Muscle layer of duodenum (tissue), 2 donors: ENCODE measurements around the gene SHISA6.

Source experiments
- H3K27ac ChIP-seq: one replicate; pipeline ENCODE4 v1.7.0; 2013; ENCODE audit warnings: mild to moderate bottlenecking, low read length
- H3K27me3 ChIP-seq: one replicate; pipeline ENCODE4 v1.7.0; 2013; ENCODE audit warnings: low read depth, mild to moderate bottlenecking, control low read depth, low read length
- H3K36me3 ChIP-seq, 2 donors: one replicate each; pipeline ENCODE4 v1.7.0; 2013; ENCODE audit warnings: low read length in 2 of 2, control low read depth in 1 of 2, mild to moderate bottlenecking in 1 of 2; ENCODE audit not compliant: insufficient read depth in 2 of 2, control insufficient read depth in 1 of 2
- H3K4me1 ChIP-seq, 2 donors: one replicate each; pipeline ENCODE4 v1.7.0; 2013; ENCODE audit warnings: low read length in 2 of 2, mild to moderate bottlenecking in 2 of 2, control low read depth in 1 of 2, moderate library complexity in 1 of 2; ENCODE audit not compliant: insufficient read depth in 2 of 2, control insufficient read depth in 1 of 2
- H3K4me3 ChIP-seq, 2 donors: one replicate each; pipeline ENCODE4 v1.7.0; 2013; ENCODE audit warnings: low read length in 2 of 2, low read depth in 1 of 2, mild to moderate bottlenecking in 1 of 2
- H3K9me3 ChIP-seq, 2 donors: one replicate each; pipeline ENCODE4 v1.7.0; 2013; ENCODE audit warnings: low read length in 2 of 2, control low read depth in 1 of 2, mild to moderate bottlenecking in 1 of 2; ENCODE audit not compliant: control insufficient read depth in 1 of 2
- donor health status: healthy.

SHISA6 gene

DNA sequence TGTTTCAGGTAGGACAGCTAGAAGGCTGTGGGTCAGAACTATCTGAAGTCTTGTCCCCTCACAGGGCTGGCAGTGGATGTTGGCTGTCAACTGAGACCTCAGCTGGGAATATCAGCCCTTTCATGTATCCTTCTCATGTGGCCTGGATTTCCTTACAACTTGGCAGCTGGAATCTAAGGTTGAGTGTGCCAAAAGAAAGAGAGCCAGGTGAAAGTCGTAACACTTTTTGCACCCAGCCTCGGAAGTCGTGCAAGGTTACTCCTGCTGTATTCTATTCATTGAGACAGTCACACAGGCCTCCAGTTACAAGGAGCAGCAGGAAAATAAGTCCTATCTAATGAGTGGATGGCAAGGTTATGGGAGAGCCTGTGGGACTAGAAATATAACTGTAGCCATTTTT, 304.7 kb downstream of the SHISA6 start:
- no peaks in the 10 kb centered on the region for H3K27me3 ChIP-seq
- no peaks in the 10 kb centered on the region for H3K36me3 ChIP-seq
- no peak overlapping the region for H3K27ac ChIP-seq
- no peak overlapping the region for H3K4me3 ChIP-seq
- peaks cover 6 to 21% of the 10 kb centered on the region in 2 donors for H3K9me3 ChIP-seq
- no peaks in the 10 kb centered on the region for H3K4me1 ChIP-seq

DNA sequence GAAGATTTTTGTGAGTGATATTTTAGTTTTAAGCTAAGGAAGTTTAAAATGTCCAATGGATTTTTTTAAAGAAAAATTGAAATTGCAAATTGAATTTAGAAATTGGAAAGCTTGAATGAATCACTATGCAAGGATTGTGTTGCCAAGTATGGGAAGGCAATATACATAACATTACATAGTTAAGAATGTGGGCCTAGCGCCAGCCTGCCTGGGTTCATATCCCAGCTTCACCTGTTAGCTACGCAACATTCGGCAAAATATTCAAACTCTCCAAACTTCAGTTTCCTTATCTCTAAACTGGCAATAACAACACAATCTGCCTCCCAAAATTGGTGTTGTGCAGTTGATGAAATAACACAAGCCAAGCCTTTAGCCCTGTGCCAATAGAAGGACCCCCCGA, 306.8 kb downstream of the SHISA6 start:
- H3K4me3 ChIP-seq: no peak overlapping the region

DNA sequence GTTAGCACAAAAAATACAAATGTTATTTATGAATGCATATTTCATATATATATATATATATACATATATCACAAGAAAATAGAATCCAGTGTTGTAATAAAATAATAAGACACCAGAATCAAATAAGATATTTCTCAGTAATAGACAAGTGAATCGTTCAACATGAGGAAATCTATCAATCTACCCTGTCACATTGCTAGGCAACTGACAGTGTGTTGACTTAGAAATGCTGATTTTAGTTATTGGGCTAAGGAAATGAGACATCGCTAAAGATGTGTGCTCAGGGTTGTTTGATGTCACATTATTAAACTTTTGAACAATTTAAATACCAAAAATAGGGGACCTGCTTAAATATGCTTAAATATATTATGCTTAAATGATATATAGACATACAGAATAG, 307.4 kb downstream of the SHISA6 start:
- no peak overlapping the region for H3K4me3 ChIP-seq
- H3K4me1 ChIP-seq: no peaks in the 10 kb centered on the region
- no peaks in the 10 kb centered on the region for H3K36me3 ChIP-seq
- no peaks in the 10 kb centered on the region for H3K9me3 ChIP-seq
- no peaks in the 10 kb centered on the region for H3K27me3 ChIP-seq
- no peak overlapping the region for H3K27ac ChIP-seq

More for the DNA sequence above, 306.8 kb downstream of the SHISA6 start:
- Histone ChIP-seq H3K4me1 (no peaks in the 10 kb centered on the region), H3K27me3 (no peaks in the 10 kb centered on the region), H3K27ac (no peak overlapping the region), H3K36me3 (no peaks in the 10 kb centered on the region), H3K9me3 (peaks cover 0 to under 1% of the 10 kb centered on the region in 2 donors)

GRCh38 chr17:11550431-11550830, 309.4 kb downstream of the SHISA6 start:
- Histone ChIP-seq H3K4me1 (no peaks in the 10 kb centered on the region), H3K36me3 (no peaks in the 10 kb centered on the region), H3K9me3 (no peaks in the 10 kb centered on the region), H3K27me3 (no peaks in the 10 kb centered on the region), H3K4me3 (no peak overlapping the region), H3K27ac (no peak overlapping the region)

DNA sequence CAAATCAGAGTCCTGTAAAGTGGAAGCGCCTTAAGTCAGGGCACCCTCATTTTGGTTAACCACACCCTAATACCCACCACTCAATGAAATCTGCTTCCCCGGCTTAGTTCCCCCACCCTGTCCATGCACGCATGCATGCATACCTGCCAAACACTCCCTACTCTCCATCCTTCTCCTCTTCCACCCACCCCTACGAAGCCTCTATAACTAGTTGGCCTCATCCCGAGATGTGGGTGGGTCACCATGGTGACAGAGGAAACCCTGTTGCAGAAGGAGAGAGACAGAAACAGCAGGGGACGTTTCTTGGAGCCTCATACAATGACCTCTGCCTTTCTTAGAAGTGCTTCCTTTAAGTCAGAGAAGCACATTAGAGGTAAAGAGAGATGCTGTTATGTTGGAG, 310.4 kb downstream of the SHISA6 start:
- no peak overlapping the region for H3K27ac ChIP-seq
- no peaks in the 10 kb centered on the region for H3K27me3 ChIP-seq
- H3K4me1 ChIP-seq: no peaks in the 10 kb centered on the region
- H3K36me3 ChIP-seq: no peaks in the 10 kb centered on the region
- H3K9me3 ChIP-seq: no peaks in the 10 kb centered on the region
- H3K4me3 ChIP-seq: no peak overlapping the region

DNA sequence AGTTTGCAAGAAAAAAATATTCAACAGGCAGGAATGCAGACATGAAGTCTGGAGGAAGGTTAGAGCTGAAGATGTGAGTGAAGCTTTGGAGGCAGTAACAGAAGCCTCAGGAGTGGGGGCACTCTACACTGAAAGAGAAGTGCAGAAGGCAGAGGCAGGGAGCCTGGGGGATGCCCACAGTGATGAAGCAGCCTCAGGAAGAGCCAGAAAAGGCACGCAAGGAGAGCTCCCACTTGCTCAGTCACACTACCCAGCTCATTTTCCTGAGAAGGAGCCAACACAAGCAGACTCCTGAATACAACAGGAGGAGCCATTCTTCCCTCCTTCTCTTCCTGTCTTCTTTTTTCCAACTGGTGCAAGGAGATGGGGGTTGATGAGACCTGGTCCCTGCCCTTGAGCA, 312.1 kb downstream of the SHISA6 start:
- Histone ChIP-seq H3K4me3 (no peak overlapping the region), H3K27me3 (no peaks in the 10 kb centered on the region), H3K4me1 (no peaks in the 10 kb centered on the region), H3K36me3 (no peaks in the 10 kb centered on the region), H3K27ac (no peak overlapping the region), H3K9me3 (no peaks in the 10 kb centered on the region)

- Histone ChIP-seq H3K27ac (no peak overlapping the region), H3K27me3 (no peaks in the 10 kb centered on the region), H3K4me3 (no peak overlapping the region), H3K9me3 (no peaks in the 10 kb centered on the region), H3K4me1 (no peaks in the 10 kb centered on the region), H3K36me3 (no peaks in the 10 kb centered on the region)
These were observed 313.0 kb downstream of the SHISA6 start for GRCh38 chr17:11554042-11554441.

DNA sequence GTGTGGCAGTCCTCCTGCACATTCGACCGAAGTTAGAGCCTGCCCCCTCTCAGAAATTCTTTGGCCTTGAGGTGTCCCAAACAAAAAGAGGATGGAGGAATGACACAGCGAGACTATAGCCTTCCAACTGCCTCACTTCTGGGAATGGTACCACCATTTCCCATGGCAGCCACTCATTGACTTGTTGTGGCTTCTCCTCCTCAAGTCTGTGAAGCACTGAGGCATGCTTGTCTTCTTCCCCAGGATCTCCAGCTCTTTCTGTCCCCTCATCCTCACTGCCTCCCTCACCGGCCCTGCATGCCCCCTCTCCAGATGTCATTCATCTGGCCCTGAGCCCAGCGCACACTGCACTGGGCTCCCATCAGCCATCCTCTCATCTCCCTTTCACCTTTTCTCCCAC, 313.5 kb downstream of the SHISA6 start:
- Histone ChIP-seq H3K9me3 (no peaks in the 10 kb centered on the region), H3K27ac (no peak overlapping the region), H3K4me1 (no peaks in the 10 kb centered on the region), H3K27me3 (no peaks in the 10 kb centered on the region), H3K36me3 (no peaks in the 10 kb centered on the region), H3K4me3 (no peak overlapping the region)

DNA sequence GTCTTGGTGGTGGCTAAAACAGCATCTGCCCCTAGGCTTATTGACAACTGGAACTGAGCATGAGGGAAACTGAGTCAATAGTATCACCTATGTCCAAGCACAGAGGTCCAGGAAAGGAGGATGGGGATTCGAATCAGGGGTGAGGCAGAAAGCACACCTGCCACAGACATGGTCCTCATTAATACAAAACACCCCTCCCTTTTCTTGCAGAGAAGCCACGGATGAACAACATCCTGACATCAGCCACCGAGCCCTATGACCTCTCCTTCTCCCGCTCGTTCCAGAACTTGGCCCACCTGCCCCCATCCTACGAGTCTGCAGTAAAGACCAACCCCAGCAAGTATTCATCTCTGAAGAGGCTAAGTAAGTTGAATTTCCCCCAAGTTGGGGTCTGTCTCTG, 314.5 kb downstream of the SHISA6 start:
- Histone ChIP-seq H3K27ac (no peak overlapping the region), H3K4me1 (no peaks in the 10 kb centered on the region), H3K36me3 (no peaks in the 10 kb centered on the region), H3K9me3 (no peaks in the 10 kb centered on the region), H3K4me3 (no peak overlapping the region), H3K27me3 (no peaks in the 10 kb centered on the region)

- H3K9me3 ChIP-seq: no peaks in the 10 kb centered on the region
- H3K4me1 ChIP-seq: no peaks in the 10 kb centered on the region
- no peak overlapping the region for H3K4me3 ChIP-seq
- no peak overlapping the region for H3K27ac ChIP-seq
- no peaks in the 10 kb centered on the region for H3K36me3 ChIP-seq
- no peaks in the 10 kb centered on the region for H3K27me3 ChIP-seq
These were observed 316.9 kb downstream of the SHISA6 start for GRCh38 chr17:11557727-11558452.

- Histone ChIP-seq H3K9me3 (no peaks in the 10 kb centered on the region), H3K36me3 (no peaks in the 10 kb centered on the region)
These were observed 317.7 kb downstream of the SHISA6 start for GRCh38 chr17:11558681-11559234.

GRCh38 chr17:11559601-11560000, 318.6 kb downstream of the SHISA6 start:
- Histone ChIP-seq H3K4me3 (no peak overlapping the region), H3K27me3 (no peaks in the 10 kb centered on the region), H3K9me3 (no peaks in the 10 kb centered on the region), H3K36me3 (no peaks in the 10 kb centered on the region), H3K4me1 (no peaks in the 10 kb centered on the region), H3K27ac (no peak overlapping the region)

More at GRCh38 chr17:11558681-11559234, 317.7 kb downstream of the SHISA6 start:
- H3K27ac ChIP-seq: no peak overlapping the region
- no peaks in the 10 kb centered on the region for H3K4me1 ChIP-seq
- H3K27me3 ChIP-seq: no peaks in the 10 kb centered on the region
- H3K4me3 ChIP-seq: no peak overlapping the region
